Keratinocyte (primary cell): ENCODE data around the gene FAM83G.

ENCODE experiments used
- CTCF ChIP-seq, 3 experiments: IDR thresholded peaks in 1 of 3; conservative IDR thresholded peaks in 1 of 3; optimal IDR thresholded peaks in 1 of 3; 2 replicates in 2 of 3; 3 replicates in 1 of 3; pipeline versions ENCODE3 to v1.5.1; 2011; ENCODE audit warnings: low read length in 3 of 3, mild to moderate bottlenecking in 3 of 3, moderate library complexity in 2 of 3, control low read depth in 1 of 3, inconsistent platforms in 1 of 3; ENCODE audit not compliant: insufficient read depth in 2 of 3; ENCODE audit errors: extremely low read depth in 1 of 3
- EZH2 ChIP-seq: IDR thresholded peaks from one replicate; pipeline ENCODE4 v1.6.1; 2012; ENCODE audit warnings: inconsistent platforms, mild to moderate bottlenecking, low read length, moderate library complexity

DNA sequence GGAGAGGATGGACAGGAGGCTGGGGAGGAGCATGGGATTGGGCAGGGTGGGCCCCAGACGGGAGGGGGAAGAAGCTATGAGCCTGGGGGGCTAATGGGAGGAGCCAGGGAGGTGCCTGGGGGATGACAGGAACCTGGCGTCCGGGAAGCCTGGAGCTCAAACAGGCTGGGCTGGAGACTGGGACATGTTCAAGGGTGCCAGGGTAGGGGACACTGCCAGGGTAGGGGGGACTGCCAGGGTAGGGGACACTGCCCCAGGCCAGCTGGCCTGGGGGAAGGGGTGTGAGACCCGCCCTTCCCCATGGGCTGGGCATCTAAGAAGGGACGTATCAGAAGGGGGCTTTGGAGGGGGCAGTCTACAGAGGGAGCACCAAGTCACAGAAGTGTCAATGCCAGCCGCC lies 7.0 kb upstream of the FAM83G start:
- no peak for TF ChIP-seq CTCF (optimal IDR thresholded peaks at IDR 0.05 in 1 of 3, IDR thresholded peaks at IDR 0.05 in 1 of 3, conservative IDR thresholded peaks at IDR 0.05 in 1 of 3; ENCODE audit: extremely low read depth in 1 of 3, insufficient read depth in 2 of 3, low read length in 3 of 3)
- TF ChIP-seq EZH2 = no peak
